ENCODE data around the gene MED12L.

- TF ChIP-seq CTCF (conservative IDR thresholded peaks at IDR 0.05; ENCODE audit: low read length) (no peak), EZH2phosphoT487 (IDR thresholded peaks at IDR 0.05; ENCODE audit: borderline replicate concordance, low read depth, low read length) (no peak)
These were observed 111.8 kb downstream of the MED12L start for GRCh38 chr3:151197228-151197627.

All from OCI-LY7 (cell line).